Progenitor cell of endocrine pancreas (in vitro differentiated cells): Measurements from ENCODE around the gene LCN10. TPM values are rescaled to one million over a fixed set of nuclear protein-coding genes. Genes with fewer than 3 reads are reported as not detected.

Source experiments
- DNase-seq: peaks from one replicate; pipeline ENCODE4 v3.0.0; 2021; ENCODE audit warnings: low spot score; ENCODE audit not compliant: unreplicated experiment
- H3K27ac Mint-ChIP-seq: 2 replicates; pipeline ENCODE4 v1.8.0; 2021; ENCODE audit warnings: mild to moderate bottlenecking, moderate library complexity, mixed read lengths
- H3K27me3 Mint-ChIP-seq: 2 replicates; pipeline ENCODE4 v1.8.0; 2021; ENCODE audit warnings: mixed read lengths
- H3K36me3 Mint-ChIP-seq: 2 replicates; pipeline ENCODE4 v1.8.0; 2022; ENCODE audit warnings: mixed read lengths; ENCODE audit not compliant: insufficient read depth
- H3K4me1 Mint-ChIP-seq: 2 replicates; pipeline ENCODE4 v1.8.0; 2021; ENCODE audit warnings: low read depth, mixed read lengths
- H3K4me3 Mint-ChIP-seq: 2 replicates; pipeline ENCODE4 v1.8.0; 2021; ENCODE audit warnings: low read depth, mild to moderate bottlenecking, moderate library complexity, mixed read lengths
- H3K9me3 Mint-ChIP-seq: 2 replicates; pipeline ENCODE4 v1.8.0; 2021; ENCODE audit warnings: low read depth, mixed read lengths
- total RNA-seq: library from RNA; stranded (reverse); gene quantifications from 2 replicates; pipeline ENCODE4 v1.2.1, GENCODE V29; 2021
- TF ChIP-seq, protein P1 (sequence below): fragments of 200-600 bp; sonication (generic); IDR thresholded peaks from one replicate; pipeline ENCODE4 v1.5.0; 2021; ENCODE audit warnings: antibody characterized with exemption, mild to moderate bottlenecking; ENCODE audit not compliant: unreplicated experiment

LCN10 gene
- total RNA-seq, 1 donor from 2014 or later, result not detected

DNA sequence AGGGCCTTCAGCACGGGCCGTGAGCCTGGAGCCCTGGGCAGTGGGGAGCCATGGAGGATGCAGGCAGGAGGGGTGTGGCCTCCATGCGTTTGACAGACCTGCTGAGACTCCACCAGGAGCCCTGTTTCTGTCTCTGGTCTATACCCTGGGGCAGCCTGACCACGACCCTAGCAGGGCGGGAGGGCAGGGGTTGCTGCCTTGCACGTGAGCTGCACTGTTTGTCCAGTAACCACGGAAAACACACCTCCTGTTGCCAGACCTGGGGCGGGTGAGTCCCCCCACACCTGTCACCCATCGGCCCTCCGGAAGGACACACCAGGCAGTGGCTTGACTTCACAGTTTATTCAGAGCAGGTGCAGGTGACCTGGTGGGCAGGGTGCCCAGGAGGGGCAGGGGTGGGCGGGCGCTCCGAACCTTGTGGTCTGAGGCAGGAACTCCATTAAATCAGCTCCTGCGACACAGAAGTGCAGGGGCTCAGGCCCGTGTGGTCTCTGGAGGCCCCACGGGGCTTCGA, 11.4 kb upstream of the LCN10 start:
- DNase-seq, result no peak
- Mint-ChIP-seq H3K4me3 (no peak overlapping the region), H3K36me3 (no peaks in the 10 kb centered on the region), H3K27me3 (peaks cover 7% of the 10 kb centered on the region), H3K27ac (no peak overlapping the region), H3K4me1 (no peaks in the 10 kb centered on the region), H3K9me3 (peaks cover 11% of the 10 kb centered on the region)
- TF ChIP-seq, protein P1, sequence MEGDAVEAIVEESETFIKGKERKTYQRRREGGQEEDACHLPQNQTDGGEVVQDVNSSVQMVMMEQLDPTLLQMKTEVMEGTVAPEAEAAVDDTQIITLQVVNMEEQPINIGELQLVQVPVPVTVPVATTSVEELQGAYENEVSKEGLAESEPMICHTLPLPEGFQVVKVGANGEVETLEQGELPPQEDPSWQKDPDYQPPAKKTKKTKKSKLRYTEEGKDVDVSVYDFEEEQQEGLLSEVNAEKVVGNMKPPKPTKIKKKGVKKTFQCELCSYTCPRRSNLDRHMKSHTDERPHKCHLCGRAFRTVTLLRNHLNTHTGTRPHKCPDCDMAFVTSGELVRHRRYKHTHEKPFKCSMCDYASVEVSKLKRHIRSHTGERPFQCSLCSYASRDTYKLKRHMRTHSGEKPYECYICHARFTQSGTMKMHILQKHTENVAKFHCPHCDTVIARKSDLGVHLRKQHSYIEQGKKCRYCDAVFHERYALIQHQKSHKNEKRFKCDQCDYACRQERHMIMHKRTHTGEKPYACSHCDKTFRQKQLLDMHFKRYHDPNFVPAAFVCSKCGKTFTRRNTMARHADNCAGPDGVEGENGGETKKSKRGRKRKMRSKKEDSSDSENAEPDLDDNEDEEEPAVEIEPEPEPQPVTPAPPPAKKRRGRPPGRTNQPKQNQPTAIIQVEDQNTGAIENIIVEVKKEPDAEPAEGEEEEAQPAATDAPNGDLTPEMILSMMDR, result no peak

DNA sequence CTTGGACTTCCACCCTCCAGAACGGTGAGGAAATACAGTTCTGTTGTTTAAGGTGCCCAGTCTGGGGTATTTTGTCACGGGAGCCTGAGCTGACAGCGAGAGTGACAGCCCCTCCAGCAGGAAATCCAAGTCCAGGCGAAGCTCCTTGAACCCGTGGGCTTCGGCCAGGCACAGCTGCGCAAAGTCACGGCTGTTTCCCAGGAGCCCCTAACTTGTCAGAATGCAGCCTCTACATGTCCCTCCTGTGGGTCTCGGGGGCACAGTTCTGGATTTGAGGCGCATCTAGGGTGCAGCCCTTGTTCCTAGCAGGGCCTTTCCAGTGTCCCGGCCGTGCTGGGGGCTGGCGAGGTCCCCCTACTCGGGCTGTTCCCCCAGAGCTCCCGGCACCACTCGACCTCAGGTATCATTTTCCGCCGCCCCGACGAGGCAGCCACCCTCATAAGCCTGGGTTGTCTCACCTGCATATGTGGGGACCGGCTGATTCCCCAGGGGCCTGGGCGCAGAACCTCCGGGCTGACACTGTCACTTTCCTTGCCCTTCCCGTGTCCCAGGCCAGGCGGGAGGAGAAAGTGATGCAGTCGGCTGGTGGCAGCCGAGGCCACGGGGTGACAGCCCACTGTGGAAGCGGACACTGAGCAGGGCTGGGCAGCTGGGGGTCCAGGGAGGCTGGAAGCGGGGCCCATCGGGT, 10.8 kb upstream of the LCN10 start:
- Mint-ChIP-seq H3K4me3 (no peak overlapping the region), H3K9me3 (peaks cover 11% of the 10 kb centered on the region), H3K27ac (no peak overlapping the region), H3K4me1 (no peaks in the 10 kb centered on the region), H3K36me3 (no peaks in the 10 kb centered on the region), H3K27me3 (peaks cover 7% of the 10 kb centered on the region)
- no peak for DNase-seq
- TF ChIP-seq, protein P1, result no peak

DNA sequence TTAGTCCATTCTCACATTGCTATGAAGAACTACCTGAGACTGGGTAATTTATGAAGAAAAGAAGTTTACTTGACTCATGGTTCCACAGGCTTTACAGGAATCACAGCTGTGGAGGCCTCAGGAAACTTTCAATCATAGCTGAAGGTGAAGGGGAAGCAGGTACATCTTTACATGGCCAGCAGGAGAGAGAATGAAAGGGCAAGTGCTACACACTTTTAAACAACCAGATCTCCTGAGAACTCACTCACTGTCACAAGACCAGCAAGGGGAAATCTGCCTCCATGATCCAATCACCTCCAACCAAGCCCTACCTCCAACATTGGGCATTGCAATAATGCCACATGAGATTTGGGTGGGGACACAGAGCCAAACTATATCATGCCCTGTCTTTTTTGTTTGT, 9.1 kb upstream of the LCN10 start:
- no peaks in the 10 kb centered on the region for H3K36me3 Mint-ChIP-seq
- H3K4me3 Mint-ChIP-seq, result no peak overlapping the region

DNA sequence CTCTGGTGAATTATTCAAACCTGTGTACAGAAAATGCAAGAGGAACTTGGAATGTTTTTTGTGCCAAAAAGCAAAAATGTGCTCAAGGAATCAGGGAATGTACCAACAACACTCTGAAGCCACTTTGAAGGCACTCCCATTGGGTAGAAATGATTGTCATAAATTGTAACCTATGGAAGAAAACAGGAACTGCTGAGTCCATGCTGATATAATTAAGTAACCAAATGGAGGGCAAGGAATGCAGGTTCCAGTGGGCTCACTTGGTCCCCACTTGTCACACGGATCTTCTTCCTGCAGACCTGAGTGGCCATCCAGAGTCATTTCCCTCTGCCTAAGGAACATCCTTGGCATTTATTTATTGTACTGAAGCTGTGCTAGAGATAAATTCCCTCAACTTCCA, 8.5 kb upstream of the LCN10 start:
- TF ChIP-seq, protein P1, result no peak
- Mint-ChIP-seq H3K27ac (no peak overlapping the region), H3K4me1 (no peaks in the 10 kb centered on the region), H3K36me3 (no peaks in the 10 kb centered on the region), H3K27me3 (peaks cover 7% of the 10 kb centered on the region), H3K9me3 (peaks cover 11% of the 10 kb centered on the region), H3K4me3 (no peak overlapping the region)
- no peak for DNase-seq

More for the DNA sequence above, 9.1 kb upstream of the LCN10 start:
- H3K27ac Mint-ChIP-seq, result no peak overlapping the region
- H3K4me1 Mint-ChIP-seq, result no peaks in the 10 kb centered on the region
- TF ChIP-seq, protein P1, result no peak
- no peak for DNase-seq
- peaks cover 11% of the 10 kb centered on the region for H3K9me3 Mint-ChIP-seq
- peaks cover 7% of the 10 kb centered on the region for H3K27me3 Mint-ChIP-seq

DNA sequence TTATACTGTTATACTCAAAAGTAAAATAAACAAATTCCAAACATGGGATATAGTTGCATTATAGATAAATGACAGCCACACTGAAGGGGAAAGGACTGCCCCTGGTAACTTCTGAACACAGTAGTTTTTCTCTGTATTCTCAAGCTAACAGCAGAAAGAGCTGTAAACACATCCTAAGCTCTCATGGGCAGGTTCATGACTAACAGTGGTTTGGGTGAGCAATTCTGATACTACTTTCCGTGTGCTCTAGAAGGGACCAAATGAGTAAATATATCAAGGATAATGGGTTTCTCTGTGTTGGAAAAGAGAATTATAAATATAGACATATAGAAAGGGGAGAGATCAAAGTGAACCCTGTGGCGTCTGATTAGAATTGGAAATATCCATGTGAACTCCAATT, 7.8 kb upstream of the LCN10 start:
- H3K27me3 Mint-ChIP-seq, result peaks cover 7% of the 10 kb centered on the region
- H3K27ac Mint-ChIP-seq, result no peak overlapping the region
- no peaks in the 10 kb centered on the region for H3K36me3 Mint-ChIP-seq
- TF ChIP-seq, protein P1, result no peak
- H3K4me3 Mint-ChIP-seq, result no peak overlapping the region
- H3K4me1 Mint-ChIP-seq, result no peaks in the 10 kb centered on the region
- DNase-seq, result no peak
- peaks cover 11% of the 10 kb centered on the region for H3K9me3 Mint-ChIP-seq
